Brain microvascular endothelial cell (primary cell): ENCODE data around the gene ITIH1.

Experiments used
- DNase-seq: peaks from one replicate; pipeline ENCODE4 v3.0.0-alpha.2; 2020
- H3K27ac ChIP-seq: fragments of 250-450 bp; sonication (Bioruptor Pico); 2 replicates; pipeline ENCODE4 v1.5.1; 2020; ENCODE audit warnings: mild to moderate bottlenecking, moderate library complexity
- H3K27me3 ChIP-seq: fragments of 250-450 bp; sonication (Bioruptor Pico); replicated peaks from 2 replicates; pipeline ENCODE4 v1.5.1; 2020; ENCODE audit warnings: mild to moderate bottlenecking
- H3K36me3 ChIP-seq: fragments of 250-450 bp; sonication (Bioruptor Pico); replicated peaks from 2 replicates; pipeline ENCODE4 v1.5.1; 2020; ENCODE audit warnings: mild to moderate bottlenecking
- H3K4me3 ChIP-seq: 2 replicates; pipeline ENCODE4 v1.5.1; 2011; ENCODE audit warnings: low read depth, mild to moderate bottlenecking, control low read depth, low read length, moderate library complexity
- CTCF ChIP-seq: IDR thresholded peaks from 2 replicates; pipeline ENCODE4 v1.5.1; 2011; ENCODE audit warnings: low read depth, mild to moderate bottlenecking, moderate library complexity, low read length, control low read depth, inconsistent platforms; ENCODE audit errors: missing control alignments
- in situ Hi-C: cut with HindIII; loops from 2 replicates; pipeline ENCODE4 v1.10.0; 2017; ENCODE audit warnings: low sequenced_read_pairs, low pct_ligation_motif_present

Gene ITIH1

GRCh38 chr3:52834871-52835501 lies 57.6 kb downstream of the ITIH1 start, which contains the start of gene MUSTN1:
Gene MUSTN1, minus strand, starts transcription at chr3:52835019. Its CDS starts 71 bp downstream, at chr3:52834948.
- Histone ChIP-seq H3K36me3 (no peaks in the 10 kb centered on the region), H3K27me3 (no peaks in the 10 kb centered on the region), H3K27ac (no peak within 1 kb of the TSS), H3K4me3 (no peak within 1 kb of the TSS)
- in situ Hi-C loops, result no loop called here
- DNase-seq, result no peak
- TF ChIP-seq CTCF, result no peak

- no peak for TF ChIP-seq CTCF
- in situ Hi-C loops, result no loop called here
Measured at GRCh38 chr3:52835766-52836470, 58.5 kb downstream of the ITIH1 start.

GRCh38 chr3:52836471-52836845 lies 59.1 kb downstream of the ITIH1 start:
- no peak for DNase-seq
- no peaks in the 10 kb centered on the region for H3K36me3 ChIP-seq
- TF ChIP-seq CTCF, result no peak
- H3K4me3 ChIP-seq, result no peak overlapping the region
- no peak overlapping the region for H3K27ac ChIP-seq
- H3K27me3 ChIP-seq, result no peaks in the 10 kb centered on the region
- in situ Hi-C loops, result no loop called here

More at GRCh38 chr3:52835766-52836470, 58.5 kb downstream of the ITIH1 start:
- no peak overlapping the region for H3K27ac ChIP-seq
- H3K27me3 ChIP-seq, result no peaks in the 10 kb centered on the region
- no peaks in the 10 kb centered on the region for H3K36me3 ChIP-seq
- H3K4me3 ChIP-seq, result no peak overlapping the region
- DNase-seq, result no peak

GRCh38 chr3:52836986-52837385 lies 59.6 kb downstream of the ITIH1 start:
- no peak for TF ChIP-seq CTCF
- in situ Hi-C loops, result no loop called here

GRCh38 chr3:52838561-52839267 lies 61.3 kb downstream of the ITIH1 start:
- Histone ChIP-seq H3K27ac (no peak overlapping the region), H3K36me3 (no peaks in the 10 kb centered on the region), H3K4me3 (no peak overlapping the region), H3K27me3 (no peaks in the 10 kb centered on the region)
- TF ChIP-seq CTCF, result no peak
- no peak for DNase-seq
- in situ Hi-C loops, result no loop called here

More at GRCh38 chr3:52836986-52837385, 59.6 kb downstream of the ITIH1 start:
- Histone ChIP-seq H3K27me3 (no peaks in the 10 kb centered on the region), H3K36me3 (no peaks in the 10 kb centered on the region), H3K27ac (no peak overlapping the region), H3K4me3 (no peak overlapping the region)
- no peak for DNase-seq
